H1 (cell line): Measurements from ENCODE around the gene SAP30L. TPM values are rescaled to one million over a fixed set of nuclear protein-coding genes. Genes with fewer than 3 reads are reported as not detected.

Experiments used
- CTCF ChIA-PET: fragments of 300-600 bp; sonication (Branson Sonifier 250); formaldehyde crosslinking; loops from one replicate; lab custom pipeline; 2021; ENCODE audit not compliant: partially characterized antibody; lab: Charles Lee
- POLR2A ChIA-PET: fragments of 300-600 bp; sonication (Branson Sonifier 250); formaldehyde crosslinking; loops from one replicate; lab custom pipeline; 2021; ENCODE audit warnings: inconsistent platforms; ENCODE audit not compliant: partially characterized antibody; lab: Charles Lee
- DNase-seq, 2 experiments: peaks; one replicate each; pipeline versions ENCODE4 v3.0.0 to v3.0.0-alpha.2; 2010 to 2022; ENCODE audit warnings: low spot score in 2 of 2, low read depth in 1 of 2, mixed read lengths in 1 of 2
- FAIRE-seq: peaks from 2 replicates; lab custom pipeline; 2011; peaks lifted over from hg19 to GRCh38; lab: Jason Lieb, UNC
- H2AFZ ChIP-seq: 2 replicates; pipeline ENCODE4 v1.8.1; 2012; ENCODE audit warnings: low read length, inconsistent platforms
- H2AK5ac ChIP-seq: 2 replicates; pipeline ENCODE4 v1.6.1; 2013; ENCODE audit warnings: low read depth, low read length
- H2BK120ac ChIP-seq: replicated peaks from 2 replicates; pipeline ENCODE3; 2013; ENCODE audit warnings: low read depth, low read length, inconsistent platforms
- H2BK12ac ChIP-seq: 2 replicates; pipeline ENCODE4 v1.6.1; 2013; ENCODE audit warnings: low read depth, low read length
- H2BK15ac ChIP-seq: 2 replicates; pipeline ENCODE4 v1.6.1; 2013; ENCODE audit warnings: low read length
- H2BK20ac ChIP-seq: 2 replicates; pipeline ENCODE4 v1.6.1; 2013; ENCODE audit warnings: low read length
- H2BK5ac ChIP-seq: 2 replicates; pipeline ENCODE4 v1.6.1; 2013; ENCODE audit warnings: low read depth, low read length
- H3K14ac ChIP-seq: 2 replicates; pipeline ENCODE4 v1.6.1; 2013; ENCODE audit warnings: inconsistent platforms; ENCODE audit not compliant: insufficient read length
- H3K18ac ChIP-seq: 2 replicates; pipeline ENCODE4 v1.6.1; 2013; ENCODE audit warnings: low read length; ENCODE audit errors: extremely low read depth
- H3K23ac ChIP-seq: 2 replicates; pipeline ENCODE4 v1.6.1; 2013; ENCODE audit warnings: inconsistent platforms; ENCODE audit not compliant: insufficient read length
- H3K23me2 ChIP-seq: 2 replicates; pipeline ENCODE4 v1.6.1; 2013; ENCODE audit warnings: low read depth, low read length
- H3K27ac ChIP-seq: 2 replicates; pipeline ENCODE4 v1.6.1; 2011; ENCODE audit warnings: low read depth, low read length, inconsistent platforms
- H3K27me3 ChIP-seq, 4 experiments: replicated peaks in 1 of 4; 1 replicate in 1 of 4; 2 replicates in 3 of 4; pipeline versions ENCODE4 v1.6.1 to v1.8.1; 2011 to 2013; ENCODE audit warnings: low read length in 3 of 4, mild to moderate bottlenecking in 3 of 4, inconsistent platforms in 2 of 4, mixed read lengths in 2 of 4, moderate library complexity in 1 of 4; ENCODE audit not compliant: control insufficient read depth in 3 of 4, insufficient read depth in 3 of 4; ENCODE audit errors: extremely low read depth in 1 of 4
- H3K36me3 ChIP-seq, 4 experiments: 2 replicates each; pipeline versions ENCODE4 v1.6.1 to v1.8.1; 2011 to 2013; ENCODE audit warnings: mild to moderate bottlenecking in 4 of 4, low read length in 3 of 4, moderate library complexity in 2 of 4, control low read depth in 1 of 4, inconsistent platforms in 1 of 4; ENCODE audit not compliant: insufficient read depth in 4 of 4, control insufficient read depth in 2 of 4
- H3K4ac ChIP-seq: replicated peaks from 2 replicates; pipeline ENCODE3; 2013; ENCODE audit warnings: low read length, low read depth, mixed read lengths, inconsistent platforms; ENCODE audit not compliant: insufficient read length
- H3K4me1 ChIP-seq, 4 experiments: replicated peaks in 1 of 4; 1 replicate in 1 of 4; 2 replicates in 3 of 4; pipeline versions ENCODE4 v1.6.1 to v1.8.1; 2011 to 2013; ENCODE audit warnings: low read length in 3 of 4, inconsistent platforms in 2 of 4, mixed read lengths in 1 of 4; ENCODE audit not compliant: insufficient read depth in 4 of 4, control insufficient read depth in 3 of 4
- H3K4me2 ChIP-seq, 2 experiments: 2 replicates each; pipeline versions ENCODE4 v1.6.1 to v1.8.1; 2011 to 2013; ENCODE audit warnings: low read depth in 2 of 2, low read length in 2 of 2, control low read depth in 1 of 2, inconsistent platforms in 1 of 2, mild to moderate bottlenecking in 1 of 2; ENCODE audit not compliant: insufficient read depth in 1 of 2
- H3K4me3 ChIP-seq, 4 experiments: fragments of 200-600, 300-600 bp in 1 of 4; sonication (generic), shearing (Covaris generic), sonication (Bioruptor Twin) in 1 of 4; 2 replicates each; pipeline versions ENCODE4 v1.5.1 to v1.8.1; 2011 to 2016; ENCODE audit warnings: low read length in 4 of 4, low read depth in 3 of 4, control low read depth in 2 of 4, inconsistent platforms in 2 of 4, mild to moderate bottlenecking in 2 of 4, mixed read lengths in 1 of 4, moderate library complexity in 1 of 4; ENCODE audit not compliant: insufficient read depth in 2 of 4; ENCODE audit errors: extremely low read depth in 1 of 4
- H3K56ac ChIP-seq: replicated peaks from 2 replicates; pipeline ENCODE3; 2013; ENCODE audit warnings: low read depth, mild to moderate bottlenecking, mixed read lengths, low read length, inconsistent platforms; ENCODE audit not compliant: insufficient read length
- H3K79me1 ChIP-seq: 2 replicates; pipeline ENCODE4 v1.6.1; 2013; ENCODE audit warnings: low read depth, low read length, control low read depth
- H3K79me2 ChIP-seq, 2 experiments: 2 replicates each; pipeline versions ENCODE4 v1.6.1 to v1.8.1; 2012 to 2013; ENCODE audit warnings: low read length in 2 of 2, mild to moderate bottlenecking in 2 of 2, inconsistent platforms in 1 of 2; ENCODE audit not compliant: insufficient read depth in 2 of 2, control insufficient read depth in 1 of 2
- H3K9ac ChIP-seq, 4 experiments: replicated peaks in 1 of 4; 1 replicate in 1 of 4; 2 replicates in 3 of 4; pipeline versions ENCODE4 v1.6.1 to v1.8.1; 2011 to 2013; ENCODE audit warnings: low read depth in 3 of 4, low read length in 3 of 4, control low read depth in 2 of 4, mild to moderate bottlenecking in 2 of 4, moderate library complexity in 2 of 4, inconsistent platforms in 1 of 4; ENCODE audit errors: extremely low read depth in 1 of 4
- H3K9me3 ChIP-seq, 2 experiments: 2 replicates each; pipeline versions ENCODE4 v1.6.1 to v1.8.1; 2012 to 2013; ENCODE audit warnings: mild to moderate bottlenecking in 2 of 2, moderate library complexity in 2 of 2, control low read depth in 1 of 2, inconsistent platforms in 1 of 2, low read depth in 1 of 2, low read length in 1 of 2, mixed read lengths in 1 of 2; ENCODE audit not compliant: insufficient read depth in 2 of 2
- H4K20me1 ChIP-seq, 2 experiments: replicated peaks in 1 of 2; 2 replicates each; pipeline versions ENCODE3 to v1.8.1; 2011 to 2013; ENCODE audit warnings: inconsistent platforms in 2 of 2, low read length in 2 of 2, mild to moderate bottlenecking in 1 of 2; ENCODE audit not compliant: insufficient read depth in 2 of 2, control insufficient read depth in 1 of 2
- H4K5ac ChIP-seq: 2 replicates; pipeline ENCODE4 v1.6.1; 2013; ENCODE audit warnings: low read length, low read depth, mixed read lengths, inconsistent platforms; ENCODE audit not compliant: insufficient read length
- H4K8ac ChIP-seq: 2 replicates; pipeline ENCODE4 v1.8.0; 2013; ENCODE audit warnings: mild to moderate bottlenecking, moderate library complexity, low read length, inconsistent platforms; ENCODE audit not compliant: insufficient read depth; ENCODE audit errors: extremely low read depth
- H4K91ac ChIP-seq: replicated peaks from 2 replicates; pipeline ENCODE3; 2013; ENCODE audit warnings: low read length, mixed read lengths, inconsistent platforms; ENCODE audit not compliant: insufficient read length
- BACH1 ChIP-seq: IDR thresholded peaks from 2 replicates; pipeline ENCODE4 v1.6.1; 2012; ENCODE audit warnings: low read length, improper control_type of control experiment
- CBX5 ChIP-seq: fragments of 300-800, 300-1000 bp; sonication (generic); IDR thresholded peaks from 2 replicates; pipeline ENCODE4 v1.7.1; 2016; ENCODE audit warnings: antibody characterized with exemption, low read length, low read depth
- CBX8 ChIP-seq: fragments of 300-800, 300-1000 bp; sonication (generic); IDR thresholded peaks from 2 replicates; pipeline ENCODE4 v1.7.1; 2016; ENCODE audit warnings: low read depth, low read length, borderline replicate concordance
- CEBPB ChIP-seq: IDR thresholded peaks from 2 replicates; pipeline ENCODE4 v1.6.1; 2012; ENCODE audit warnings: low read depth, low read length
- KDM1A ChIP-seq: fragments of 200-600, 300-600 bp; sonication (generic); IDR thresholded peaks from 2 replicates; pipeline ENCODE4 v1.7.1; 2016; ENCODE audit warnings: mild to moderate bottlenecking, low read length, borderline replicate concordance
- NRF1 ChIP-seq: IDR thresholded peaks from 2 replicates; pipeline ENCODE4 v1.6.1; 2011; ENCODE audit warnings: mild to moderate bottlenecking, low read depth, low read length, improper control_type of control experiment
- POLR2AphosphoS5 ChIP-seq: IDR thresholded peaks from 2 replicates; pipeline ENCODE4 v1.6.1; 2011; ENCODE audit warnings: low read depth, low read length
- POU5F1 ChIP-seq: IDR thresholded peaks from 2 replicates; pipeline ENCODE4 v1.6.1; 2011; ENCODE audit warnings: low read depth, mild to moderate bottlenecking, low read length, moderate library complexity
- SIN3A ChIP-seq, 2 experiments: IDR thresholded peaks in 1 of 2; conservative IDR thresholded peaks in 1 of 2; 2 replicates each; pipeline ENCODE4 v1.6.1; 2011 to 2012; ENCODE audit warnings: low read length in 2 of 2, improper control_type of control experiment in 1 of 2, low read depth in 1 of 2, mild to moderate bottlenecking in 1 of 2
- ZNF274 ChIP-seq: IDR thresholded peaks from 2 replicates; pipeline ENCODE4 v1.7.0; 2012; ENCODE audit warnings: low read length, borderline replicate concordance; ENCODE audit errors: extremely low read depth
- WGBS, 2 experiments: shearing (Covaris generic) in 1 of 2; methylation state at CpG; one replicate each; pipeline versions ENCODE4 v1.1.6 to v1.1.7; 2013 to 2015; ENCODE audit warnings: low lambda C conversion rate in 2 of 2, mixed read lengths in 2 of 2, inconsistent platforms in 1 of 2, low coverage in 1 of 2, missing lambda C conversion rate in 1 of 2; ENCODE audit not compliant: insufficient replicate concordance in 2 of 2, insufficient coverage in 1 of 2, insufficient read length in 1 of 2; ENCODE audit errors: extremely low coverage in 1 of 2, missing lambda C conversion rate in 1 of 2; 5-methylcytosine and 5-hydroxymethylcytosine counted together
- polyA plus RNA-seq, 7 experiments: library from polyadenylated mRNA; depleted of rRNA in 3 of 7; stranded (reverse) in 5 of 7; unstranded in 2 of 7; fragments of >200 nt in 5 of 7; fragments of 200-250 nt in 2 of 7; gene quantifications; 1 replicate in 5 of 7; 2 replicates in 1 of 7; 4 replicates in 1 of 7; pipeline versions ENCODE4 v1.2.1 to v1.2.3, GENCODE V29; 2011 to 2013; ENCODE audit warnings: missing spikeins in 2 of 7, mixed read lengths in 2 of 7
- total RNA-seq: library from RNA; stranded (reverse); fragmentation: NEBNext Ultra II Directional; extraction: Animal tissue kit (Norgen Biotek cat#: 25700); gene quantifications from 2 replicates; pipeline ENCODE4 v1.2.1, GENCODE V29; 2021
- TF ChIP-seq, protein P1 (sequence below): IDR thresholded peaks from 2 replicates; pipeline ENCODE4 v1.6.1; 2011; ENCODE audit warnings: low read length, improper control_type of control experiment
- TF ChIP-seq, protein P2 (sequence below): IDR thresholded peaks from 2 replicates; pipeline ENCODE4 v1.6.1; 2012; ENCODE audit warnings: low read length, inconsistent platforms

SAP30L gene
- total and polyA plus RNA-seq, 2 of the 8 experiments (the other 6 are each of a cell fraction or from before 2014, with no cell fraction given): 12.2 to 31.5 TPM

DNA sequence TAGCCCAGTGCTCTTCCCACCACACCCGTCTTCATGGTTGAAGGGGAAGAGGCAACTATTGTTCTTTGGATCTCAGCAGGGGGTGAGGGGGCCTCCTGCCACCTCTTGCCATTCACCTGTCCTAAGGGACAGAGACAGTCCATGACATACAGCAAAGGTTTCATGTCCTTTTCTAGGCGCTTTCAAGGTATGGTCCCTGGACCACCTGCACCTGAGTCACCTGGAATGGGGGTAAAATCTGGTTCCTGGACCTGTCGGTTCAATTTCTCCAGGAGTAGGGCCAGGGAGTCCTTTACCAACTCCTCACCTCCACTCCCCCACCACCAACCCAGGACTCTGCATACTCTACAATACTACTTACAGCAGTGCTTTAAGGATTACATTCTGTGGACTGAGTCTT lies 33.5 kb upstream of the SAP30L start:
- Histone ChIP-seq H3K36me3 (peaks cover 0 to 2% (median 0%) of the 10 kb centered on the region in 4 experiments; a peak in 1 of 8 replicates), H3K27ac (no peak overlapping the region), H3K79me2 (no peaks in the 10 kb centered on the region), H3K4me1 (no peaks in the 10 kb centered on the region; a peak in 1 of 7 replicates), H2AK5ac (no peak overlapping the region), H4K8ac (no peak overlapping the region), H3K9me3 (no peaks in the 10 kb centered on the region), H2AFZ (no peak overlapping the region), H3K4me3 (no peak overlapping the region), H2BK15ac (no peak overlapping the region), H3K23ac (no peak overlapping the region), H3K4ac (no peak overlapping the region), H4K5ac (no peak overlapping the region), H3K14ac (no peak overlapping the region), H3K27me3 (no peaks in the 10 kb centered on the region), H3K18ac (no peak overlapping the region), H3K9ac (no peak overlapping the region), H4K20me1 (peaks cover 0 to 2% of the 10 kb centered on the region in 2 experiments), H3K23me2 (no peaks in the 10 kb centered on the region), H2BK12ac (no peak overlapping the region), H3K79me1 (no peaks in the 10 kb centered on the region), H2BK120ac (no peak overlapping the region), H2BK5ac (no peak overlapping the region), H3K4me2 (no peak overlapping the region), H3K56ac (no peak overlapping the region), H4K91ac (no peak overlapping the region), H2BK20ac (no peak overlapping the region)
- WGBS, 2 experiments: 95% methylated on average over 3 of the region's 3 CpGs; no CpG with 5 or more reads in 1 of the 2 experiments
- DNase-seq (no peak), FAIRE-seq (no peak)
- ChIA-PET CTCF (no interaction called here), POLR2A (no interaction called here)
- TF ChIP-seq CBX8 (no peak), SIN3A (conservative IDR thresholded peaks at IDR 0.05 in 1 of 2, IDR thresholded peaks at IDR 0.05 in 1 of 2; ENCODE audit: low read depth in 1 of 2, low read length in 2 of 2) (no peak), CBX5 (no peak), POLR2AphosphoS5 (no peak), NRF1 (no peak), ZNF274 (no peak), KDM1A (no peak), CEBPB (no peak), BACH1 (no peak), POU5F1 (no peak)
- TF ChIP-seq, protein P1, sequence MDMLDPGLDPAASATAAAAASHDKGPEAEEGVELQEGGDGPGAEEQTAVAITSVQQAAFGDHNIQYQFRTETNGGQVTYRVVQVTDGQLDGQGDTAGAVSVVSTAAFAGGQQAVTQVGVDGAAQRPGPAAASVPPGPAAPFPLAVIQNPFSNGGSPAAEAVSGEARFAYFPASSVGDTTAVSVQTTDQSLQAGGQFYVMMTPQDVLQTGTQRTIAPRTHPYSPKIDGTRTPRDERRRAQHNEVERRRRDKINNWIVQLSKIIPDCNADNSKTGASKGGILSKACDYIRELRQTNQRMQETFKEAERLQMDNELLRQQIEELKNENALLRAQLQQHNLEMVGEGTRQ: no peak
- TF ChIP-seq, protein P2, sequence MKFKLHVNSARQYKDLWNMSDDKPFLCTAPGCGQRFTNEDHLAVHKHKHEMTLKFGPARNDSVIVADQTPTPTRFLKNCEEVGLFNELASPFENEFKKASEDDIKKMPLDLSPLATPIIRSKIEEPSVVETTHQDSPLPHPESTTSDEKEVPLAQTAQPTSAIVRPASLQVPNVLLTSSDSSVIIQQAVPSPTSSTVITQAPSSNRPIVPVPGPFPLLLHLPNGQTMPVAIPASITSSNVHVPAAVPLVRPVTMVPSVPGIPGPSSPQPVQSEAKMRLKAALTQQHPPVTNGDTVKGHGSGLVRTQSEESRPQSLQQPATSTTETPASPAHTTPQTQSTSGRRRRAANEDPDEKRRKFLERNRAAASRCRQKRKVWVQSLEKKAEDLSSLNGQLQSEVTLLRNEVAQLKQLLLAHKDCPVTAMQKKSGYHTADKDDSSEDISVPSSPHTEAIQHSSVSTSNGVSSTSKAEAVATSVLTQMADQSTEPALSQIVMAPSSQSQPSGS: no peak
